ENCODE results near the gene RNF40.
"Not testable (repeated sequence)": the region's sequence is repeated elsewhere in the genome, so short reads cannot be mapped to it uniquely, and the experiment has no call there.

Gene RNF40

DNA sequence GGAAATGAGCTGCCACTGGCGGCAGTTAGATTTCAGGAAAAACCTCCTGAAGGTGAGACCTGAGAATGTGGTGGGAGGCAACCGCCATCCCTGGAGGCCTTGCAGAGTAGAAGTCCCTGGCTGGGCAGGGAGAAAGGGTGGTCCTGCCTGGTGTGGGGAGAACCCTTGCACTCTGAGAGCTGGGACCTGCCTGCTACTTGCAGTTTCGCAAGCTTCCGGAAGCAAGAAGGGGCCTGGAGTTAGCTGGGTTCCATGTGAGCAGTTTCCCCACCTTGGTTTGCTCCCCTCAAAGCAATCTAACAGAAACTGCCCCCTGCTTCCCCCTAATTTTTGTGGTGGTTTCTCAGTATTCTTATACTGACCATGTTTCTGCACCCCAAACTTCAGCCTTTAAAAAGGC lies 18.4 kb downstream of the RNF40 start:
- DNase-seq (ENCODE audit: low spot score), result no peak

GRCh38 chr16:30782486-30783279 lies 20.6 kb downstream of the RNF40 start:
- no peak for DNase-seq (ENCODE audit: low spot score)

GRCh38 chr16:30783280-30784109 lies 21.4 kb downstream of the RNF40 start:
- DNase-seq (ENCODE audit: low spot score), result no peak

GRCh38 chr16:30784215-30784614 lies 22.1 kb downstream of the RNF40 start:
- DNase-seq (ENCODE audit: low spot score), result no peak

DNA sequence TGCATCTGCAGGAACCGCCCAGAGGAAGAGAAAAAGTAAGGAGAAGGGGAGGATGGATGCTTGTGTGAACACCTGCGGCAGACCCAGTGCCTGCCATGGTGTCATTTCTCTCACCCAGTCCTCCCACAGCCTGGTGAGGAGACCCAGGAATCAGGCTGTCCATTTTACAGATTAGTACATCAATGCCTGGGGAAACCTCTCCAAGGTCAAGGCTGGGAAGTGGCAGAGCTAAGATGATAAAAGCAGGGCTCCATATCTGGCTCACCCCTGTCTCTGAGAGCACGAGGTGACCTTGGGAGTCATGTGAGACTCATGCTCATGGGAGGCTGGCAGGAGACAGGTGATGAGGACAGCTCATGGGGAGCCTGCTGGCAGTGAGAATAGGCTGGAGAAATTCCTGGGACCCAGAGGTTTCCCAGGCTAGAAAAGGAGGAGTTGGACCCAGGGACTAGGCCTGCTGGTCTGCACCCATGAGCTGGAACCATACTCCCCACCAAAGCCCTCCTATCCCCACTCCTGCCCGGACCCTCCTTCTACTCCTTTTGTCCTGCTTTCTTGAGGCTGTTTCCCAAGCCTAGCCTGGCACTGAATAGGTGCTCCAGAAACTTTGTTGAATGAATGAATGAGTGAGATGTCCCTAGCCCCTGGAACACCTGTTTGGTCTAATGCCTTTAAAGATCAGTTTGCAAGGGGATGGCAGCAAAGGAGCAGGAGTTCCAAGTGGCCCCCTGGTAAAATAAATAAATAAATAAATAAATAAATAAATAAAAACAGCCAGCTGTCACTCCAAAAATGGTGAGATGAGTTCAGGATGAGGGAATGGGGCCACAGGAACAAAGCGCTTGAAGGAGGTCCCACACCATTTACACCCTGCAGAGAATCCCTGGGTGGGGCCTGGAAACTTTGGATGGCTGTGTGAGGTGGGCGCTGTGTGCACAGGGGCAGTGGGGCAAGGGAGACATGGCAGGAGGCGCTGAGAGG lies 23.3 kb downstream of the RNF40 start:
- no peak for DNase-seq (ENCODE audit: low spot score)

DNA sequence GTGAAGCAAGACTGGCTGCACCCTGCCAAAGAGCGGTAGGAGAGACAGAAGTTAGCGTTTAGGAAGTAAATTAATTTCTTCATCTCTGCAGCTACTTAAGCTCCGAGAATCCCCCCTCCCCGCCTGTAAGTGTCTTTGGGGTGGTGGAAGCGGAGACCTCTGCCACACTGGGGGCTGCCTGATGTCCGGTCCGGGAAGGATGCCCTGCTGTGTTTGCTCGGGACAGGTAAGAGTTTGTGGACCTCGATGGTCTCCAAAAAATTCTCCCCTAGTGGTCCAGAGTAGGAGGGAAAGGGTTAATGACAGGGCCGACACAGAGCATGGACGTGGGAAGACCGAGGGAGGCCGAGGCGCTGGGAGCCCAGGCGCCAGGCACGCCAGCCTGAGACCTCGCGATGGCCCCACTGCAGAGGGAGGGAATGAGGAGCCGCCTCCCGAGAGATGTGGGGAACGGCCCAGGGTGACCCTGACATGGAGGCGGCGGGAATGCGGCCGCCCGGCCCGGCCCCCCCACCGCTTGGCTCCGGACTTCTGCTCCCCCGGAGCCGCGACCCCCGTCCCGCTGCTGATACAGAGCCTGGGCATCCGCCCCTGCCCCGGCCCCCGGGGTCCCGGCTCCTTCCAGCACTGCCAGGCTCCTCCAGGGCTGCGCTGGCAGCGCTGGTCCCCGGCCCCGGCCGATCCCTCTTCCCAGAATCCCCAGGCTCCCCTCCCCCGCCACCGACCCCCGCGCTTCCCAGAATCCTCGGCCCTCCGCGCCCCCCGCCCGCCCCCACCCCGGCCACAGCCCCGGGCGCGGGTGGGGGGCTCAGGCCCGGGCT lies 24.2 kb downstream of the RNF40 start:
- peak; percentile 54 for DNase-seq (ENCODE audit: low spot score)

- DNase-seq (ENCODE audit: low spot score), result peak; percentile 84
Measured at GRCh38 chr16:30786936-30787612, 25.0 kb downstream of the RNF40 start, which contains the start of gene ZNF629. Gene ZNF629 (minus strand): TSS chr16:30787205. CDS start chr16:30784482, 2,723 bp downstream.

- DNase-seq (ENCODE audit: low spot score), result no peak
Measured at GRCh38 chr16:30787613-30788378, 25.7 kb downstream of the RNF40 start.

- DNase-seq (ENCODE audit: low spot score), result no peak
Measured at GRCh38 chr16:30793508-30794069, 31.5 kb downstream of the RNF40 start.

DNA sequence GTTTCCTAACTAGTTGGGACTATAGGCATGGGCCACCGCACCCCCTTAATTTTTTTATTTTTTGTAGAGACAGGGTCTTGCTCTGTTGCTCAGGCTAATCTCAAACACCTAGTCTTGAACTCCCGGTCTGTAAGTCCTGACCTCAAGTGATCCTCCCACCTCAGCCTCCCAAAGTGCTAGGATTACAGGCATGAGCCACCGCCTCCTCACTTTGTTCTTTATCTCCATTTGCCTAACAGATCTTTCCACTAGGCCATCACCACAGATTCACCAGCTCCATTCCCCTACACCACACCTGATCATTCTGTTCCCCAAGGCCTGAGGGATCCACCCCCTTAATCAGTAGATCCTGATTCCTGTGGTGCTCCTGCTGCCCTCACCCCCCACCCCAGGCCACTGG lies 32.5 kb downstream of the RNF40 start:
- DNase-seq (ENCODE audit: low spot score), result no peak

- DNase-seq (ENCODE audit: low spot score), result no peak
Measured at GRCh38 chr16:30797670-30798309, 35.7 kb downstream of the RNF40 start.

GRCh38 chr16:30802936-30803335 lies 40.8 kb downstream of the RNF40 start:
- no peak for DNase-seq (ENCODE audit: low spot score)

DNA sequence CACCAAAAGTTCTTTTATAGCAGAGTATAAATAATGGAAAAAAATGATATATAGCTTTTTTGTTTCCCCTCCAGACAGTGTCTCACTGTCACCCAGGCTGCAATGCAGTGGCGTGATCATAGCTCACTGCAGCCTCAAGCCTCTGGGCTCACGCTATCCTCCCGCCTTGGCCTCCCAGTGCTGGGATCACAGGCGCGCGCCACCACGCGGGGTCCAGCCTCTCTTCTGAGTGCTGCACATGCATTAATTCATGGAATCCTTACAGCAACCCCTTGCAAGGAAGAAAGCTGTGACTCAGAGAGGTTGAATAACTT lies 42.9 kb downstream of the RNF40 start:
- no peak for DNase-seq (ENCODE audit: low spot score)

GRCh38 chr16:30805370-30806169 lies 43.4 kb downstream of the RNF40 start:
- peak; percentile 87 for DNase-seq (ENCODE audit: low spot score)

DNA sequence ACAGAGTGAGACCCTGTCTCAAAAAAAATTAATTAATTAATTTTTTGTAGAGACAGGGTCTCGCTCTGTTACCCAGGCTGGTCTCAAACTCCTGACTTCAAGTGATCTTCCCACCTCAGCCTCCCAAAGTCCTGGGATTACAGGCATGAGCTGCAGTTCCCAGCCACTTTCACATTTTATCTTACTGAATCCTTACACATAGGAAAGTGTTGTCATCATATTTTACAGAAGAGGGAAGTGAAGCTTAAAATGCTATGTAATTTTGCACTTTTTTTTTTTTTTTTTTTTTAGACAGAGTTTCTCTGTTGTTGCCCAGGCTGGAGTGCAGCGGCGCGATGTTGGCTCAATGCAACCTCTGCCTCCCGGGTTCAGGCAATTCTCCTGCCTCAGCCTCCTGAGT lies 46.0 kb downstream of the RNF40 start:
- DNase-seq (ENCODE audit: low spot score), result no peak

GRCh38 chr16:30808890-30809426 lies 46.8 kb downstream of the RNF40 start:
- DNase-seq (ENCODE audit: low spot score), result not testable (repeated sequence)

- DNase-seq (ENCODE audit: low spot score), result not testable (repeated sequence)
Measured at GRCh38 chr16:30809675-30810074, 47.6 kb downstream of the RNF40 start.

Measured in SK-N-DZ (cell line).